ENCODE data around the gene CHRNA7.

The CHRNA7 gene

DNA sequence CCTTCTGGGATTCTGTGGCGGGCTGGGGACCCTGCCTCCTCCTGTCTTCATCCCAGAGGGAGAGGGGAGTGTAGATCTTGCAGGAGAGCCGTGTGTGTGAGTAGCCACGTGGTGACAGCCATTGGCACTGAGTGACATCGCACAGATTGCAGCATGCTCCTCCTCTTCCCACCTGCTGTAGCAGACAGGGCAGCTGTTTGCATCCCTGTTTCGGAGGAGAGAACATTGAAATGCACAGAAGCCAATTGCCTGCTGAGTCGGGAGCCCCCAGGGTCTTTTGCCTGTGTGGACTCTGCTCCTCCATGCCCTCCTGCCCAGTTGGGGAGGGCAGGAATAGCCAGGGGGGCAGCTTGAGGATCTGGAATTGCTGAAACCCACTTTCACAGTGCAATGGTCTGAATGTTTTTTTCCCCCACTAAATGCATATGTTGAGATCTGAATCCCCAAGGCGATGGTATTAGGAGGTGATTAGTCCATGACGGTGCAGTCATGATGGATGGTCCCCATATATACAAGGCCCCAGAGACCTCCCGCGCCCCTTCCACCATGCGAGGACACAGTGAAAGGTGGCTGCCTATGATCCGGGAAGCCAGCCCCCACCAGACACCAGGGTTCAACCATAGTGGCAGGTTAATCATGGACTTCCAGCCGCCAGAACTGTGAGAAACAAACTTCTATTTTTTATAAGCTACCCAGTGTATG lies 66.8 kb downstream of the CHRNA7 start:
- Histone ChIP-seq H3K4me2 (ENCODE audit: low read depth, low read length, poor library complexity, severe bottlenecking) (no peak overlapping the region), H3K36me3 (ENCODE audit: insufficient read depth, low read length) (no peaks in the 10 kb centered on the region), H2AFZ (ENCODE audit: low read length) (no peak overlapping the region), H3K4me3 (ENCODE audit: low read length, poor library complexity, severe bottlenecking) (no peak overlapping the region), H3F3A (ENCODE audit: low read depth) (no peaks in the 10 kb centered on the region), H3K4me1 (ENCODE audit: insufficient read depth, low read length, poor library complexity, severe bottlenecking) (no peaks in the 10 kb centered on the region), H3K9me2 (replicated peaks; ENCODE audit: low read depth, low read length) (no peaks in the 10 kb centered on the region), H4K20me1 (ENCODE audit: insufficient read depth, low read length, poor library complexity, severe bottlenecking) (no peaks in the 10 kb centered on the region), H3K9ac (ENCODE audit: low read depth, low read length, poor library complexity, severe bottlenecking) (no peak overlapping the region), H3K9me3 (ENCODE audit: insufficient read depth, low read depth, low read length) (no peaks in the 10 kb centered on the region), H3K79me2 (ENCODE audit: insufficient read depth, low read length) (no peaks in the 10 kb centered on the region), H3K27me3 (ENCODE audit: insufficient read depth, low read length, poor library complexity, severe bottlenecking) (no peaks in the 10 kb centered on the region)
- no peak for TF ChIP-seq EZH2phosphoT487 (IDR thresholded peaks at IDR 0.05; ENCODE audit: borderline replicate concordance)

DNA sequence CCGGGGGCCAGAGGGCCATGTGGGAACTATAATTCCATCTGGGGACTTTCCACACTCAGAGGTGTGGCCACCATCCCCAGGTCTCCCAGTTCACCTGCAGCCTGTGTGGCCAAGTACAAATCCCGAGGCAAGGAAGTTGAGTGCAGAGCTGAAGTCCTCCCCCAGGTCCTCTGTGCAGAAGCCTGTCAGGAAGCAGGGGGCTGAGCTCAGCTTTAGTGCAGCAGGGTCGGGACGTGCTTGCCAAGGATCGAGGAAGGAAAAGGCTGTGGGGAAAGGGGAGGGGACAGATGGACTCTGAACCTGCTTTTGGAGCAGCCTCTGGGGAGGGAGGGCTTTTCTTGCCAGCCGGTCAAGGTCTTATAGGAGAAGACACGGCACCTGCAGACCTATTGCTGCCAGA lies 67.7 kb downstream of the CHRNA7 start:
- no peaks in the 10 kb centered on the region for H3K79me2 ChIP-seq (ENCODE audit: insufficient read depth, low read length)
- H3K9me2 ChIP-seq (replicated peaks; ENCODE audit: low read depth, low read length), result no peaks in the 10 kb centered on the region
- no peaks in the 10 kb centered on the region for H3K27me3 ChIP-seq (ENCODE audit: insufficient read depth, low read length, poor library complexity, severe bottlenecking)
- H4K20me1 ChIP-seq (ENCODE audit: insufficient read depth, low read length, poor library complexity, severe bottlenecking), result no peaks in the 10 kb centered on the region
- no peak overlapping the region for H3K4me3 ChIP-seq (ENCODE audit: low read length, poor library complexity, severe bottlenecking)
- no peak overlapping the region for H3K9ac ChIP-seq (ENCODE audit: low read depth, low read length, poor library complexity, severe bottlenecking)
- H3F3A ChIP-seq (ENCODE audit: low read depth), result no peaks in the 10 kb centered on the region
- no peaks in the 10 kb centered on the region for H3K4me1 ChIP-seq (ENCODE audit: insufficient read depth, low read length, poor library complexity, severe bottlenecking)
- H3K36me3 ChIP-seq (ENCODE audit: insufficient read depth, low read length), result no peaks in the 10 kb centered on the region
- no peak for TF ChIP-seq EZH2phosphoT487 (IDR thresholded peaks at IDR 0.05; ENCODE audit: borderline replicate concordance)
- TF ChIP-seq, protein P1, sequence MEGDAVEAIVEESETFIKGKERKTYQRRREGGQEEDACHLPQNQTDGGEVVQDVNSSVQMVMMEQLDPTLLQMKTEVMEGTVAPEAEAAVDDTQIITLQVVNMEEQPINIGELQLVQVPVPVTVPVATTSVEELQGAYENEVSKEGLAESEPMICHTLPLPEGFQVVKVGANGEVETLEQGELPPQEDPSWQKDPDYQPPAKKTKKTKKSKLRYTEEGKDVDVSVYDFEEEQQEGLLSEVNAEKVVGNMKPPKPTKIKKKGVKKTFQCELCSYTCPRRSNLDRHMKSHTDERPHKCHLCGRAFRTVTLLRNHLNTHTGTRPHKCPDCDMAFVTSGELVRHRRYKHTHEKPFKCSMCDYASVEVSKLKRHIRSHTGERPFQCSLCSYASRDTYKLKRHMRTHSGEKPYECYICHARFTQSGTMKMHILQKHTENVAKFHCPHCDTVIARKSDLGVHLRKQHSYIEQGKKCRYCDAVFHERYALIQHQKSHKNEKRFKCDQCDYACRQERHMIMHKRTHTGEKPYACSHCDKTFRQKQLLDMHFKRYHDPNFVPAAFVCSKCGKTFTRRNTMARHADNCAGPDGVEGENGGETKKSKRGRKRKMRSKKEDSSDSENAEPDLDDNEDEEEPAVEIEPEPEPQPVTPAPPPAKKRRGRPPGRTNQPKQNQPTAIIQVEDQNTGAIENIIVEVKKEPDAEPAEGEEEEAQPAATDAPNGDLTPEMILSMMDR (conservative IDR thresholded peaks at IDR 0.05; ENCODE audit: low read length), result no peak
- no peaks in the 10 kb centered on the region for H3K9me3 ChIP-seq (ENCODE audit: insufficient read depth, low read depth, low read length)
- H3K4me2 ChIP-seq (ENCODE audit: low read depth, low read length, poor library complexity, severe bottlenecking), result no peak overlapping the region
- H2AFZ ChIP-seq (ENCODE audit: low read length), result no peak overlapping the region

DNA sequence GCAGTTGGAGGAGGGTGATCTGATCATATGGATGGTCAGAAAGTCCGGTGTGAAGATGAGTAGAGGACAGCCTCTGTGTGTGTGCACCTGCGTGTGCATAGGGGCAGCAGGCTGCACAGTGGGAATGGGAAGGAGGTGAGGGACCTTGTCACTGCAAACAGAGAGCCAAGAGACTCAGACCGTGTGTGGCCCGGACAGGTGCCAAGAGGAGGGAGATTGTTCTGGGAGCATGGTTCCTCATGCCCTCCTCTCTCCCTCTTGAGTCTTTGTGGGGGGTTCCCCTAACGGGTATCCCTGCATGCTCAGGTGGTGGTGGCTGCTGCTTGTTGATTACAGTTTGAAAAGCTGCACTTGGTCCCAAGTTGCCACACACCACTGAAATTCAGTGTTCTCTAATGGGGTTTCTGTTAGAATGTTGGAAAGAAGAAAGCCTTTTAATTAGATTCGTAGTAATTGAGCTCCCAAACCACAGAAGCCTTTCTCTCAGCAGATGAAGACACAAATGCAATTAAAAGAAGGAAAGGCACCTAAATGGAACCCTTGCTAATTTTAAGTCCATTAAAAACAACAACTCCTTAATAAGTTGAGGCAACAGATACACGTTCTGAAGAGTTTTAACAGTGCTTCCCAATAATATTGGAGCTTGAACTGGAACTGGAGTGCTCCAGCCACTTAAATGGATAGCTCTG lies 68.9 kb downstream of the CHRNA7 start:
- no peak for TF ChIP-seq EZH2phosphoT487 (IDR thresholded peaks at IDR 0.05; ENCODE audit: borderline replicate concordance)
- TF ChIP-seq, protein P1 (conservative IDR thresholded peaks at IDR 0.05; ENCODE audit: low read length), result no peak
- Histone ChIP-seq H3K27me3 (ENCODE audit: insufficient read depth, low read length, poor library complexity, severe bottlenecking) (no peaks in the 10 kb centered on the region), H3K9ac (ENCODE audit: low read depth, low read length, poor library complexity, severe bottlenecking) (no peak overlapping the region), H3K4me1 (ENCODE audit: insufficient read depth, low read length, poor library complexity, severe bottlenecking) (no peaks in the 10 kb centered on the region), H3F3A (ENCODE audit: low read depth) (no peaks in the 10 kb centered on the region), H3K9me2 (replicated peaks; ENCODE audit: low read depth, low read length) (no peaks in the 10 kb centered on the region), H3K9me3 (ENCODE audit: insufficient read depth, low read depth, low read length) (no peaks in the 10 kb centered on the region), H4K20me1 (ENCODE audit: insufficient read depth, low read length, poor library complexity, severe bottlenecking) (no peaks in the 10 kb centered on the region), H2AFZ (ENCODE audit: low read length) (no peak overlapping the region), H3K4me2 (ENCODE audit: low read depth, low read length, poor library complexity, severe bottlenecking) (no peak overlapping the region), H3K79me2 (ENCODE audit: insufficient read depth, low read length) (no peaks in the 10 kb centered on the region), H3K4me3 (ENCODE audit: low read length, poor library complexity, severe bottlenecking) (no peak overlapping the region), H3K36me3 (ENCODE audit: insufficient read depth, low read length) (no peaks in the 10 kb centered on the region)
